ENCODE measurements around the gene SH3BP2. TPM values are rescaled to one million over a fixed set of nuclear protein-coding genes. Genes with fewer than 3 reads are reported as not detected.
A peak's percentile ranks its signal among the peaks of the same experiment; 100 is the strongest.

SH3BP2 gene
- total and polyA plus RNA-seq, 9 donors: 20.9 to 34.8 (median 26.5) TPM

- H3K27ac ChIP-seq (ENCODE audit: low read length): no peak overlapping the region
- no peaks in the 10 kb centered on the region for H3K36me3 ChIP-seq (ENCODE audit: control insufficient read depth, insufficient read depth, low read length)
- peaks cover 3% of the 10 kb centered on the region for H3K27me3 ChIP-seq (ENCODE audit: control insufficient read depth, insufficient read depth, low read length)
- no peak overlapping the region for H3K4me3 ChIP-seq (ENCODE audit: low read length)
- peaks cover 82% of the 10 kb centered on the region for H3K4me1 ChIP-seq (ENCODE audit: control insufficient read depth, insufficient read depth, low read length)
- no peaks in the 10 kb centered on the region for H3K9me3 ChIP-seq (replicated peaks; ENCODE audit: control insufficient read depth, low read depth, low read length)
- WGBS (ENCODE audit: insufficient coverage): 88% methylated on average over 7 of the region's 10 CpGs
- peak; percentile 30 for DNase-seq
Observed at GRCh38 chr4:2791518-2792395, 1.1 kb upstream of the SH3BP2 start.

- H3K27me3 ChIP-seq (ENCODE audit: control insufficient read depth, insufficient read depth, low read length): peaks cover 3% of the 10 kb centered on the region
- 48% methylated on average over 5 of the region's 8 CpGs for WGBS (ENCODE audit: insufficient coverage)
- no peaks in the 10 kb centered on the region for H3K36me3 ChIP-seq (ENCODE audit: control insufficient read depth, insufficient read depth, low read length)
- H3K27ac ChIP-seq (ENCODE audit: low read length): no peak overlapping the region
- no peak overlapping the region for H3K4me3 ChIP-seq (ENCODE audit: low read length)
- DNase-seq: no peak
- no peaks in the 10 kb centered on the region for H3K9me3 ChIP-seq (replicated peaks; ENCODE audit: control insufficient read depth, low read depth, low read length)
- H3K4me1 ChIP-seq (ENCODE audit: control insufficient read depth, insufficient read depth, low read length): peaks cover 82% of the 10 kb centered on the region
Observed at GRCh38 chr4:2792396-2792710, 532 bp upstream of the SH3BP2 start.

- peak overlapping the region; percentile 62 for H3K4me3 ChIP-seq (ENCODE audit: low read length)
- peaks cover 82% of the 10 kb centered on the region for H3K4me1 ChIP-seq (ENCODE audit: control insufficient read depth, insufficient read depth, low read length)
- H3K27ac ChIP-seq (ENCODE audit: low read length): peak overlapping the region; percentile 31
- no peaks in the 10 kb centered on the region for H3K9me3 ChIP-seq (replicated peaks; ENCODE audit: control insufficient read depth, low read depth, low read length)
- H3K27me3 ChIP-seq (ENCODE audit: control insufficient read depth, insufficient read depth, low read length): peaks cover 3% of the 10 kb centered on the region
- DNase-seq: peak; percentile 53
- H3K36me3 ChIP-seq (ENCODE audit: control insufficient read depth, insufficient read depth, low read length): no peaks in the 10 kb centered on the region
- WGBS (ENCODE audit: insufficient coverage): 21% methylated on average over 17 of the region's 34 CpGs
Observed at GRCh38 chr4:2793586-2794485, 951 bp downstream of the SH3BP2 start.

GRCh38 chr4:2794486-2795299 lies 1.8 kb downstream of the SH3BP2 start:
- Histone ChIP-seq H3K36me3 (ENCODE audit: control insufficient read depth, insufficient read depth, low read length) (no peaks in the 10 kb centered on the region), H3K27ac (ENCODE audit: low read length) (peak overlapping the region; percentile 3), H3K27me3 (ENCODE audit: control insufficient read depth, insufficient read depth, low read length) (peaks cover 3% of the 10 kb centered on the region), H3K4me3 (ENCODE audit: low read length) (peak overlapping the region; percentile 62), H3K4me1 (ENCODE audit: control insufficient read depth, insufficient read depth, low read length) (peaks cover 88% of the 10 kb centered on the region), H3K9me3 (replicated peaks; ENCODE audit: control insufficient read depth, low read depth, low read length) (no peaks in the 10 kb centered on the region)
- 54% methylated on average over 5 of the region's 11 CpGs for WGBS (ENCODE audit: insufficient coverage)
- DNase-seq: peak; percentile 74

GRCh38 chr4:2795300-2795892 lies 2.5 kb downstream of the SH3BP2 start:
- Histone ChIP-seq H3K4me1 (ENCODE audit: control insufficient read depth, insufficient read depth, low read length) (peaks cover 89% of the 10 kb centered on the region), H3K27me3 (ENCODE audit: control insufficient read depth, insufficient read depth, low read length) (peaks cover 3% of the 10 kb centered on the region), H3K4me3 (ENCODE audit: low read length) (no peak overlapping the region), H3K9me3 (replicated peaks; ENCODE audit: control insufficient read depth, low read depth, low read length) (no peaks in the 10 kb centered on the region), H3K27ac (ENCODE audit: low read length) (no peak overlapping the region), H3K36me3 (ENCODE audit: control insufficient read depth, insufficient read depth, low read length) (no peaks in the 10 kb centered on the region)
- 74% methylated on average over 13 of the region's 17 CpGs for WGBS (ENCODE audit: insufficient coverage)
- DNase-seq: no peak

GRCh38 chr4:2795893-2796848 lies 3.3 kb downstream of the SH3BP2 start:
- Histone ChIP-seq H3K4me3 (ENCODE audit: low read length) (no peak overlapping the region), H3K4me1 (ENCODE audit: control insufficient read depth, insufficient read depth, low read length) (peaks cover 90% of the 10 kb centered on the region), H3K36me3 (ENCODE audit: control insufficient read depth, insufficient read depth, low read length) (no peaks in the 10 kb centered on the region), H3K27me3 (ENCODE audit: control insufficient read depth, insufficient read depth, low read length) (peaks cover 3% of the 10 kb centered on the region), H3K27ac (ENCODE audit: low read length) (peak overlapping the region; percentile 35), H3K9me3 (replicated peaks; ENCODE audit: control insufficient read depth, low read depth, low read length) (no peaks in the 10 kb centered on the region)
- peak; percentile 13 for DNase-seq
- WGBS (ENCODE audit: insufficient coverage): 72% methylated on average over 20 of the region's 27 CpGs

- Histone ChIP-seq H3K36me3 (ENCODE audit: control insufficient read depth, insufficient read depth, low read length) (no peaks in the 10 kb centered on the region), H3K9me3 (replicated peaks; ENCODE audit: control insufficient read depth, low read depth, low read length) (no peaks in the 10 kb centered on the region), H3K4me1 (ENCODE audit: control insufficient read depth, insufficient read depth, low read length) (peaks cover 92% of the 10 kb centered on the region), H3K27ac (ENCODE audit: low read length) (peak overlapping the region; percentile 35), H3K27me3 (ENCODE audit: control insufficient read depth, insufficient read depth, low read length) (peaks cover 3% of the 10 kb centered on the region), H3K4me3 (ENCODE audit: low read length) (no peak overlapping the region)
- no peak for DNase-seq
- 71% methylated on average over 12 of the region's 13 CpGs for WGBS (ENCODE audit: insufficient coverage)
Observed at GRCh38 chr4:2796849-2797544, 4.1 kb downstream of the SH3BP2 start.

GRCh38 chr4:2797545-2798305 lies 4.8 kb downstream of the SH3BP2 start:
- Histone ChIP-seq H3K4me1 (ENCODE audit: control insufficient read depth, insufficient read depth, low read length) (peaks cover 89% of the 10 kb centered on the region), H3K36me3 (ENCODE audit: control insufficient read depth, insufficient read depth, low read length) (no peaks in the 10 kb centered on the region), H3K9me3 (replicated peaks; ENCODE audit: control insufficient read depth, low read depth, low read length) (no peaks in the 10 kb centered on the region), H3K27me3 (ENCODE audit: control insufficient read depth, insufficient read depth, low read length) (peaks cover 3% of the 10 kb centered on the region), H3K4me3 (ENCODE audit: low read length) (no peak overlapping the region), H3K27ac (ENCODE audit: low read length) (peak overlapping the region; percentile 97)
- WGBS (ENCODE audit: insufficient coverage): 72% methylated on average over 17 of the region's 23 CpGs
- DNase-seq: no peak

All from muscle of leg (tissue), 11 donors.